ENCODE data around the gene SLC25A48.

SLC25A48 gene

GRCh38 chr5:135868681-135869080 is 34.2 kb downstream of the SLC25A48 start:
- no peaks in the 10 kb centered on the region for H3K9me3 ChIP-seq (ENCODE audit: insufficient read depth, low read length, severe bottlenecking)
- H3K36me3 ChIP-seq (ENCODE audit: insufficient read depth, low read length) = no peaks in the 10 kb centered on the region
- H3K27me3 ChIP-seq (ENCODE audit: insufficient read depth, low read length, poor library complexity) = peaks cover 19% of the 10 kb centered on the region
- H2AFZ ChIP-seq (ENCODE audit: low read depth, low read length) = no peak overlapping the region
- H3K27ac ChIP-seq (ENCODE audit: low read length) = no peak overlapping the region
- no peak overlapping the region for H3K4me3 ChIP-seq (ENCODE audit: low read depth in 1 of 2, low read length in 2 of 2)
- no peak overlapping the region for H3K4me2 ChIP-seq (ENCODE audit: insufficient read depth, low read length)
- no peaks in the 10 kb centered on the region for H4K20me1 ChIP-seq (ENCODE audit: insufficient read depth, low read length)
- ATAC-seq (ENCODE audit: insufficient read depth, low read depth) (no peak), DNase-seq (no peak)
- H3K4me1 ChIP-seq (ENCODE audit: insufficient read depth, low read length) = no peaks in the 10 kb centered on the region
- H3K79me2 ChIP-seq (ENCODE audit: insufficient read depth, low read length) = no peaks in the 10 kb centered on the region
- no peak for TF ChIP-seq EZH2 (IDR thresholded peaks at IDR 0.05; ENCODE audit: borderline replicate concordance, low read depth, low read length, severe bottlenecking)
- no peak for TF ChIP-seq CTCF (IDR thresholded peaks at IDR 0.05; ENCODE audit: borderline replicate concordance, extremely low read depth, low read length, poor library complexity, severe bottlenecking)
- H3K9ac ChIP-seq (ENCODE audit: low read depth, low read length) = no peak overlapping the region

GRCh38 chr5:135869276-135869675 is 34.8 kb downstream of the SLC25A48 start:
- no peak overlapping the region for H3K4me2 ChIP-seq (ENCODE audit: insufficient read depth, low read length)

GRCh38 chr5:135869935-135870334 is 35.5 kb downstream of the SLC25A48 start:
- no peak for DNase-seq
- no peak for TF ChIP-seq CTCF (IDR thresholded peaks at IDR 0.05; ENCODE audit: borderline replicate concordance, extremely low read depth, low read length, poor library complexity, severe bottlenecking)
- TF ChIP-seq EZH2 (IDR thresholded peaks at IDR 0.05; ENCODE audit: borderline replicate concordance, low read depth, low read length, severe bottlenecking) = no peak
- Histone ChIP-seq H3K27ac (ENCODE audit: low read length) (no peak overlapping the region), H3K4me3 (ENCODE audit: low read depth in 1 of 2, low read length in 2 of 2) (no peak overlapping the region), H3K4me1 (ENCODE audit: insufficient read depth, low read length) (no peaks in the 10 kb centered on the region), H3K36me3 (ENCODE audit: insufficient read depth, low read length) (no peaks in the 10 kb centered on the region), H3K79me2 (ENCODE audit: insufficient read depth, low read length) (no peaks in the 10 kb centered on the region), H3K9ac (ENCODE audit: low read depth, low read length) (no peak overlapping the region), H3K4me2 (ENCODE audit: insufficient read depth, low read length) (no peak overlapping the region), H3K9me3 (ENCODE audit: insufficient read depth, low read length, severe bottlenecking) (no peaks in the 10 kb centered on the region), H3K27me3 (ENCODE audit: insufficient read depth, low read length, poor library complexity) (peaks cover 15% of the 10 kb centered on the region), H4K20me1 (ENCODE audit: insufficient read depth, low read length) (no peaks in the 10 kb centered on the region), H2AFZ (ENCODE audit: low read depth, low read length) (no peak overlapping the region)
- no peak for ATAC-seq (ENCODE audit: insufficient read depth, low read depth)

More at GRCh38 chr5:135869276-135869675, 34.8 kb downstream of the SLC25A48 start:
- Histone ChIP-seq H3K79me2 (ENCODE audit: insufficient read depth, low read length) (no peaks in the 10 kb centered on the region), H3K9me3 (ENCODE audit: insufficient read depth, low read length, severe bottlenecking) (no peaks in the 10 kb centered on the region), H3K9ac (ENCODE audit: low read depth, low read length) (no peak overlapping the region), H3K27ac (ENCODE audit: low read length) (no peak overlapping the region), H2AFZ (ENCODE audit: low read depth, low read length) (no peak overlapping the region), H3K27me3 (ENCODE audit: insufficient read depth, low read length, poor library complexity) (peaks cover 15% of the 10 kb centered on the region), H3K4me1 (ENCODE audit: insufficient read depth, low read length) (no peaks in the 10 kb centered on the region), H3K36me3 (ENCODE audit: insufficient read depth, low read length) (no peaks in the 10 kb centered on the region), H4K20me1 (ENCODE audit: insufficient read depth, low read length) (no peaks in the 10 kb centered on the region), H3K4me3 (ENCODE audit: low read depth in 1 of 2, low read length in 2 of 2) (no peak overlapping the region)
- ATAC-seq (ENCODE audit: insufficient read depth, low read depth) = no peak
- no peak for DNase-seq
- TF ChIP-seq EZH2 (IDR thresholded peaks at IDR 0.05; ENCODE audit: borderline replicate concordance, low read depth, low read length, severe bottlenecking) = no peak
- TF ChIP-seq CTCF (IDR thresholded peaks at IDR 0.05; ENCODE audit: borderline replicate concordance, extremely low read depth, low read length, poor library complexity, severe bottlenecking) = no peak
